HG02870 (cell line): Measurements from ENCODE around the gene LRCOL1.

ENCODE experiments used
- ATAC-seq: cut with Tn5 transposase; IDR thresholded peaks from one replicate; pipeline ENCODE4 v1.9.1; 2021; ENCODE audit warnings: mild to moderate bottlenecking, moderate library complexity; ENCODE audit not compliant: unreplicated experiment

LRCOL1 gene

GRCh38 chr12:132637811-132638210 is 27.4 kb upstream of the LRCOL1 start:
- ATAC-seq: no peak

- no peak for ATAC-seq
Observed at GRCh38 chr12:132635076-132635955, 24.9 kb upstream of the LRCOL1 start.

- ATAC-seq: no peak
Observed at GRCh38 chr12:132634411-132634990, 24.1 kb upstream of the LRCOL1 start.

- ATAC-seq: no peak
Observed at GRCh38 chr12:132633901-132634300, 23.5 kb upstream of the LRCOL1 start.

- ATAC-seq: peak; percentile 57
Observed at GRCh38 chr12:132633398-132633797, 23.0 kb upstream of the LRCOL1 start.

GRCh38 chr12:132632521-132633228 is 22.3 kb upstream of the LRCOL1 start:
- ATAC-seq: peak; percentile 75

GRCh38 chr12:132631666-132632065 is 21.3 kb upstream of the LRCOL1 start:
- no peak for ATAC-seq

GRCh38 chr12:132630672-132631071 is 20.3 kb upstream of the LRCOL1 start:
- no peak for ATAC-seq

GRCh38 chr12:132629330-132629729 is 18.9 kb upstream of the LRCOL1 start:
- no peak for ATAC-seq

- ATAC-seq: no peak
Observed at GRCh38 chr12:132625731-132626430, 15.5 kb upstream of the LRCOL1 start.

GRCh38 chr12:132624910-132625630 is 14.7 kb upstream of the LRCOL1 start:
- no peak for ATAC-seq

- no peak for ATAC-seq
Observed at GRCh38 chr12:132624186-132624855, 13.9 kb upstream of the LRCOL1 start.

- no peak for ATAC-seq
Observed at GRCh38 chr12:132623072-132623869, 12.9 kb upstream of the LRCOL1 start.

- ATAC-seq: no peak
Observed at GRCh38 chr12:132622437-132623071, 12.2 kb upstream of the LRCOL1 start.

GRCh38 chr12:132621657-132622435 is 11.5 kb upstream of the LRCOL1 start:
- ATAC-seq: no peak

GRCh38 chr12:132620899-132621656 is 10.7 kb upstream of the LRCOL1 start:
- ATAC-seq: no peak
